Measurements from ENCODE around the gene IFT122.

DNA sequence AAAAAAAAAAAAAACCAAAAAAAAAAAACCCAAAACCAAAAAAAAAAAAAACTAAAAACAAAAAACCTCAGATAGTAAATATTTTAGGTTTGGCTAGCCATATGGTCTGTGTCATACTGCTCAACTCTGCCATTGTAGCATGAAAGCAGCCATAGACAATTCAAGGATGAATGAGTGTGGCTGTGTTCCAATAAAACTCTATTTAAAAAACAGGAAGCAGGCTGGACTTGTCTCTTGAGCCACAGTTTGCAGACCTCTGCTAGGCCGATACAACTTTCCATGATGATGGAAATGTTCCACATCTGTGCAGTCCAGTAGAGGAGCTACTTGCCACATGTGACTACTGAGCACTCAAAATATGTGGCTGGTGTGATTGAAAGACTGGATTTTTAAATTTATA lies 22.7 kb upstream of the IFT122 start:
- TF ChIP-seq, protein P1, sequence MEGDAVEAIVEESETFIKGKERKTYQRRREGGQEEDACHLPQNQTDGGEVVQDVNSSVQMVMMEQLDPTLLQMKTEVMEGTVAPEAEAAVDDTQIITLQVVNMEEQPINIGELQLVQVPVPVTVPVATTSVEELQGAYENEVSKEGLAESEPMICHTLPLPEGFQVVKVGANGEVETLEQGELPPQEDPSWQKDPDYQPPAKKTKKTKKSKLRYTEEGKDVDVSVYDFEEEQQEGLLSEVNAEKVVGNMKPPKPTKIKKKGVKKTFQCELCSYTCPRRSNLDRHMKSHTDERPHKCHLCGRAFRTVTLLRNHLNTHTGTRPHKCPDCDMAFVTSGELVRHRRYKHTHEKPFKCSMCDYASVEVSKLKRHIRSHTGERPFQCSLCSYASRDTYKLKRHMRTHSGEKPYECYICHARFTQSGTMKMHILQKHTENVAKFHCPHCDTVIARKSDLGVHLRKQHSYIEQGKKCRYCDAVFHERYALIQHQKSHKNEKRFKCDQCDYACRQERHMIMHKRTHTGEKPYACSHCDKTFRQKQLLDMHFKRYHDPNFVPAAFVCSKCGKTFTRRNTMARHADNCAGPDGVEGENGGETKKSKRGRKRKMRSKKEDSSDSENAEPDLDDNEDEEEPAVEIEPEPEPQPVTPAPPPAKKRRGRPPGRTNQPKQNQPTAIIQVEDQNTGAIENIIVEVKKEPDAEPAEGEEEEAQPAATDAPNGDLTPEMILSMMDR (IDR thresholded peaks at IDR 0.05): no peak
- no peak for TF ChIP-seq POLR2A (IDR thresholded peaks at IDR 0.05)
